T-helper 2 cell treated with Interferon-gamma antibody and Interleukin-4, amounts not matched to agents 100 ng/mL and 5 ng/mL, for 36 hours (primary cell): ENCODE data around the gene CDC20. TPM values are rescaled to one million over a fixed set of nuclear protein-coding genes. Genes with fewer than 3 reads are reported as not detected.

Source experiments
- intact Hi-C: fragments of 100-400 bp; cut with micrococcal nuclease; formaldehyde crosslinking; loops from one replicate; pipeline ENCODE4 v1.15.1; 2023
- total RNA-seq: library from RNA; stranded (reverse); gene quantifications from 2 replicates; pipeline ENCODE4 v1.2.3, GENCODE V29; 2022

CDC20 gene
- total RNA-seq, 1 donor from 2014 or later: 166 TPM

- intact Hi-C loops: no loop called here
Measured at GRCh38 chr1:43354936-43355335, 3.8 kb upstream of the CDC20 start.

DNA sequence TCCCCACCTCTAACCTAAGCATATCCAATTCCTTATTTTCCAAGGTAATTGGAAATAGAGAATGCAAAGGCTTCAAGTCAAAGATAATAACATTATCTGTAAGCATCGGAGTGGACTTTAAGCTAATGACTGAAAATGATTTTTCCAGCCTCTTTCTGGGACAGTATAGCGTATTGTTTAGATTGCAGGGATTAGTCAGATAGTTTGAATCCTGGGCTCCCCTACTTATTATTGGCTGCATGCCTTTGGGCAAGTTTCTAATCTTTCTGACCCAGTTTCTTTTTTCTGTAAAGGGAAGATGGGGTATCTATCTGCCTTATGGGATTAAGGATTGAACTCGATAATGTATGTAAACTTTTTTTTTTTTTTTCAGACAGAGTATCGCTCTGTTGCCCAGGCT is 1.5 kb upstream of the CDC20 start:
- intact Hi-C loops: no loop called here

GRCh38 chr1:43358121-43358745 is 548 bp upstream of the CDC20 start:
- intact Hi-C loops: loop anchor here (1.0 to 2.0 kb wide), 5 partner anchors 10 to 901 kb away; partner anchors contain the start of genes ELOVL1, MED8, PPCS and SZT2

GRCh38 chr1:43359696-43360095 is 915 bp downstream of the CDC20 start:
- intact Hi-C loops: loop anchor here (2.0 to 10.0 kb wide), 3 partner anchors 29 to 903 kb away; partner anchors contain the start of genes MED8, PPCS, SLC2A1 and SZT2

GRCh38 chr1:43360616-43361015 is 1.8 kb downstream of the CDC20 start:
- intact Hi-C loops: loop anchor here (10.0 kb wide), 1 partner anchor 406 kb away; the partner anchor contains the start of gene SLC2A1

- intact Hi-C loops: loop anchor here (10.0 kb wide), 1 partner anchor 409 kb away; the partner anchor contains the start of gene SLC2A1
Measured at GRCh38 chr1:43363283-43363934, 4.6 kb downstream of the CDC20 start.

DNA sequence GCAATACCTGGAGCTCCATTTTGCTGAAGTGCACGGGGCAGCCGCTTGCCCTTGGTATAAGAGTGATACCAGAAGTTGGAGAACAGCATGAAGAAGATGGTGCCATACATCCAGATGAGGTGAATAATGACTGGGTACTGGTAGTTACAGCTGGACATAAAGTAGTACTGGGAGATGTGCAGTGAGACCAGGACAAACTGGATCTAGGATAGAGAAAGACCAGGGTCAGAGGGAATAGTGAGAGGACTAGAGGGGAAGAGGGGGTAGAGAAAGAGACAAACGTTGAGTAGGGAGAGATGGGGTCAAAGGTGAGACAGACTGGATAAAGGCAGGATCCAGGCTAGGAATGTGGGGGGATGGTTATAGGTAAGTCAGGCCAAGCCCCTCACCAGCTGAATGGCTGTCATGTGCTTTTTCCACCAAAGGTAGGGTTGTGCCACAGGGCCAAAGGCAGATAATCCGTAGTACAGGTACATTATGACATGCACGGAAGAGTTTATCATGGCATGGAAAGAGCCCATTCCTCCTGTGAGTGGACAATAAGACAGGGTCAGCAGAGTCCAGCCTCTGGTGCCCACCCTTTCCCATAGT is 5.2 kb downstream of the CDC20 start:
- intact Hi-C loops: loop anchor here (10.0 kb wide), 1 partner anchor 409 kb away; the partner anchor contains the start of gene SLC2A1

DNA sequence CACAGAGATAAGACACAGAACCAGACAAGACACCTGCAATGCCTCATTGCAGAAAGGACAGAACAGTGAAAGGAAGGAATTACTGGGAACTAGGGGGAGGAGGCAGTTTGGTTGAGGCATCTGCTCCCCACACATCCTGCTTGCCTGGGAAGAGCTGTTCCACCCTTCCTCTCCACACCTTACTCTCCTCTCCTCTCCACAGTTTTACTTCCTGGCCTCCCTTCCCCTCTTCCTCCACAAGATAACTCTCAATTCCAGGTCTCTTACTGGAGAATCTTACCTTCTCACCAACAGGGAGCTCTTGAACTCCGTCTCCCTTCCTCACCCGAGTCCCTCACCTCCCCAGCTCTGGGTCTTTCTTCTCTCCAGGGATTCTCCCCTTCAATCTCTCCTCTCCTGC is 6.9 kb downstream of the CDC20 start:
- intact Hi-C loops: loop anchor here (10.0 kb wide), 1 partner anchor 411 kb away; the partner anchor contains the start of gene SLC2A1

DNA sequence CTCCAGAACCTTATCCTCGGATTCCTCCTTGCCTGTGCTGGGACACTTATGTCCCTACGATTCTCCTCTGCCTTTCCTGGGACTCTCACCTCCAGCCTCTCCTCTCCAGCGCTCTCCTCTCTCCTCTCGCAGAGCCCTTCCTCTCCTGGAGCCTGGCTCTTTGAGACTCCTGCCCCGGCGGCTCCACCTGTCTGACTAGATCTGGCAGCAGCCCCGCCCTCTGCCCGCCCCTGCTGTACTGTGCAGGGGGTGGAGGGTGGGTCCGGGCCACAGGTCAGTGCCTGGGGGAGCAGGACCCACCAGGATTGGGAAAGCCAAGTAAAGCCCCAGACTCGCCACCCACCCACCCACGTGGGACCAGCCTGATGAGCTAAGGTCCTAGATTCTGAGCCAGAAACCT is 7.4 kb downstream of the CDC20 start:
- intact Hi-C loops: loop anchor here (10.0 kb wide), 1 partner anchor 411 kb away; the partner anchor contains the start of gene SLC2A1

DNA sequence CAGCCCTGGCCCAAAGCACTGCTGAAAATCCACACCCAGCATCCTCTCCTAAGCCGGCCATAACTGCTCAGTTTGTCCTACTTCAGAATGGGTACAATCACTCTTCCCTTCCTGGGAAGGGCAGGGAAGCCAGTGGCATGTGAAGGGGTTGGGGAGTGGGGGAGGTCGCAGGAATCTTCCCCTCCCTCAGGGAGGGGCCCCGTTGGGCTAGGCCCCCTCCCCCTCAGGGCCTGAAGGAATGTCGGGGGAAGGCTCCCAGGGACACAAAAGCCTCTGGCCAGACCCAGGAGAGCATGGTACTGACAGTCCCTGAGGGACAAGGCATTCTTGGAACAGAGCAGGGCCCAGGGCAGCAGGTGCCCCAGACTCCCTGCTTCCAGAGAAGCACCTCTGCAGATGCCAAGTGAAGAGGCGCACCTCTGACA is 7.8 kb downstream of the CDC20 start:
- intact Hi-C loops: loop anchor here (10.0 kb wide), 1 partner anchor 412 kb away; the partner anchor contains the start of gene SLC2A1

- intact Hi-C loops: loop anchor here (10.0 kb wide), 1 partner anchor 412 kb away; the partner anchor contains the start of gene SLC2A1
Measured at GRCh38 chr1:43367026-43367903, 8.5 kb downstream of the CDC20 start.

GRCh38 chr1:43367904-43368645 is 9.3 kb downstream of the CDC20 start, which contains the start of gene ELOVL1:
ELOVL1 (minus strand) TSS chr1:43368011; CDS start chr1:43365609, 2,402 bp downstream.
- intact Hi-C loops: loop anchor here (1.0 to 10.0 kb wide), 5 partner anchors 10 to 413 kb away; partner anchors contain the start of genes CDC20, CFAP57, EBNA1BP2 and MED8

DNA sequence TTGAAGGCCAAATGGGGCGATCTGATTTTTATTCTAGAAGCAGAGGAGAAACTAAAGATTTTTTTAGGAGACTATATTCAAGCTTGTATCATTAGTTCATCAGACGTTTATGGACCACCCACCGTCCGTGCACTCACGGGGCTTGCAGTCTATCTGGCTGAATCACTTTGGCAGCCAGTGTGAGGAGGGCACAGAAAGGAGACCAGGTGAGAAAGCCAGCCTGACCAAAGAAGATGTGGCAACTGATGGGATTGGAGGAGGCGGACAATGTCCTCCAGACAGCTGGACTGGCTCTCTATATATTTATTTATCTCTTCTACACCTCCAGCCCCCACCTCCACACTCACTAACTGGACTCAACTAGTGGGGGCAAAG is 9.9 kb downstream of the CDC20 start:
- intact Hi-C loops: loop anchor here (1.0 to 10.0 kb wide), 5 partner anchors 10 to 414 kb away; partner anchors contain the start of genes CDC20, CFAP57, EBNA1BP2 and MED8

GRCh38 chr1:43369779-43370178 is 11.0 kb downstream of the CDC20 start:
- intact Hi-C loops: loop anchor here (2.0 to 10.0 kb wide), 2 partner anchors 85 to 415 kb away; partner anchors contain the start of gene SLC2A1

DNA sequence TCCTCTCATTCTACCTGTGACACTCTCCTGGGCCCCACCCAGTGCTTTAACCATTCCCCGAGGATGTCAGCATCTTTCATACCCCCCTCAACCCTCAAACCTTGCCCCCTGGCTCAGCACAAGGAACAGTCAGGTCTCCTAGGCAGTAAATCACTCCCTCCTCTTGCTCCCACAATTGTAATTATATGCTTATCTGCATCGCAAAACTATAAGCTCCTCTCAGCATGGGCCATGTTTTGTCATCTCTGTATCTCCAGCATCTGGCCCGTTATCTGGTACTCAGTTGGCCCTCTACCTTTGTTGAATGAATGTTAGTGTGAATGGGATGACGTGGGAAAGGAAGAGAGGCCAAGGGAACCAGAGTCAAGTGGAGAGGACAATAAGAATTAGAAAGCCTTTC is 11.8 kb downstream of the CDC20 start:
- intact Hi-C loops: no loop called here

DNA sequence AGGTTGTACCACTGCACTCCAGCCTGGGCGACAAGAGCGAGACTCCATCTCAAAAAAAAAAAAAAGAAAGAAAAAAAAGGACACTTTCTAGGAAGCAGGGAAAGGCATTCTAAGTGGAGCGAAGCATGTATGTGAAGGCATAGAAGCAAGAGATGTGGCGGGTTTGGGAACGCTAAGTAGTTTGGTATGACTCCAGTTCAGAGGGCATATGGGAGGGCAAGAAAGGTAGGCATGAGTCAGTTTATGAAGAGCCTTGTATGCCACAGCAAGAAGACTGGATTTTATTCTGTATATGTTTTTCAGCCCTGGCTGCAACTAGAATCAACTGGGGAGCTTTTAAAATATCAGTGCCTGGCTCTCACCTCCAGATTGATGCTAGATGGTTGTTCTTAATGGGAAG is 13.4 kb downstream of the CDC20 start:
- intact Hi-C loops: no loop called here

- intact Hi-C loops: no loop called here
Measured at GRCh38 chr1:43373066-43373940, 14.5 kb downstream of the CDC20 start.

DNA sequence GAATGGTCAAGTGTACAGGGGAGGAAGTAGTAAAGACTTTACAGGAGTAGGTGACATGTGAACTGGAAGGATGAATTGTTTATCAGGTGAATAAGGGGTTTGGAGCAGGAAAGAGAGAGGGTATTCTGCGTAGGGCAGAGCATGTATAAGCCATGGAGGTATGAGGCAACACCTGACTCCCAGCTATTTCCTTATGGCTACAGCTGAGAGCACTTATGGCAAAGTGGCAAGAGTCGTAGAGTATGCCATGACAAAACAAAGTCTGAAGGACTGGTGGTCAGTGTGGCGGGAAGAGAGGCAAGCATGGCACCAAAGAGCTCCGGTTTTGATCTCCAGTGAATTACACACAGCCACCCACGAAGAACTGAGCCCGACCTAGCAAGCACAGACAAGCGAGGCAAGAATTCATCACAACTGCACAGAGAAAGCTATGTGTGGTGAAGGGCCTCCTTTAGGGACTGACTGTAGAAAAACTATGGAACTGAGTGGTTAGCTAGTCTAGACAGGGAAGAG is 18.0 kb downstream of the CDC20 start:
- intact Hi-C loops: no loop called here

DNA sequence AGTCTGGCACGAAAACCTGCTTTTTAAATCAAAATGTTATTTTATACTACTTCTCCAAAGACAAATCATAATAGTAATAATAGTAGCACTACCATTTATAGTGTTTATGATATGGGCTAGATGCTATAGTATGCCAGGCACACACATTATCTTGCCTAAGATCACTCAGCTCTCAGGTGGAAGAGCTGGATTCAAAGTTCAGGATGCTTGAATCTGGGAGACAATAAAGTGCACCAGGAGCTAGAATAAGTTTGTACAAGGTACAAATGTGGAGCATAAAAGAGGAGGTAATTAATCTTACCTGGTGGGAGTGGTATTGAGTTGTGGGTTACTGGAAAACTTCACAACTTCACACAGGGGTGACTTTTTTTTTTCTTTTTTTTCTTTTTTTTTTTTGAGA is 19.1 kb downstream of the CDC20 start:
- intact Hi-C loops: no loop called here
